ENCODE results near the gene NDUFV1. TPM values are rescaled to one million over a fixed set of nuclear protein-coding genes. Genes with fewer than 3 reads are reported as not detected.
"Not testable (repeated sequence)": the region's sequence is repeated elsewhere in the genome, so short reads cannot be mapped to it uniquely, and the experiment has no call there.

NDUFV1 gene
- total and polyA plus RNA-seq, 2 of the 4 experiments (the other 2 are of a cell fraction): 120 to 133 TPM

DNA sequence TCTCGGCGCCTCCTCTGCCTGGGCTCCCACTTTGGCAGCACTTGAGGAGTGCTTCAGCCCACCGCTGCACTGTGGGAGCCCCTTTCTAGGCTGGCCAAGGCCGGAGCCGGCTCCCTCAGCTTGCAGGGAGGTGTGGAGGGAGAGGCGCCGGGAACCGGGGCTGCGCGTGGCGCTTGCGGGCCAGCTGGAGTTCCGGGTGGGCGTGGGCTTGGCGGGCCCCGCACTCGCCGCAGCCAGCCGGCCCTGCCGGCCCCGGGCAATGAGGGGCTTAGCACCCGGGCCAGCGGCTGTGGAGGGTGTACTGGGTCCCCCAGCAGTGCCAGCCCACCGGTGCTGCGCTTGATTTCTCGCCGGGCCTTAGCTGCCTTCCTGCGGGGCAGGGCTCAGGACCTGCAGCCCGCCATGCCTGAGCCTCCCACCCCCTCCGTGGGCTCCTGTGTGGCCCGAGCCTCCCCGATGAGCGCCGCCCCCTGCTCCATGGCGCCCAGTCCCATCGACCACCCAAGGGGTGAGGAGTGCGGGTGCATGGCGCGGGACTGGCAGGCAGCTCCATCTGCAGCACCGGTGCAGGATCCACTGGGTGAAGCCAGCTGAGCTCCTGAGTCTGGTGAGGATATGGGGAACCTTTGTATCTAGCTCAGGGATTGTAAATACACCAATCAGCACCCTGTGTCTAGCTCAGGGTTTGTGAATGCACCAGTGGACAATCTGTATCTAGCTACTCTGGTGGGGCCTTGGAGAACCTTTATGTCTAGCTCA is 12.3 kb downstream of the NDUFV1 start:
- WGBS, 2 experiments (ENCODE audit: extremely low coverage in 2 of 2, insufficient read length in 1 of 2): 82% methylated on average over 6 of the region's 40 CpGs; no CpG with 5 or more reads in 1 of the 2 experiments
- intact Hi-C loops (cut with micrococcal nuclease); POLR2A ChIA-PET (ENCODE audit: unreplicated experiment): not testable (repeated sequence)

DNA sequence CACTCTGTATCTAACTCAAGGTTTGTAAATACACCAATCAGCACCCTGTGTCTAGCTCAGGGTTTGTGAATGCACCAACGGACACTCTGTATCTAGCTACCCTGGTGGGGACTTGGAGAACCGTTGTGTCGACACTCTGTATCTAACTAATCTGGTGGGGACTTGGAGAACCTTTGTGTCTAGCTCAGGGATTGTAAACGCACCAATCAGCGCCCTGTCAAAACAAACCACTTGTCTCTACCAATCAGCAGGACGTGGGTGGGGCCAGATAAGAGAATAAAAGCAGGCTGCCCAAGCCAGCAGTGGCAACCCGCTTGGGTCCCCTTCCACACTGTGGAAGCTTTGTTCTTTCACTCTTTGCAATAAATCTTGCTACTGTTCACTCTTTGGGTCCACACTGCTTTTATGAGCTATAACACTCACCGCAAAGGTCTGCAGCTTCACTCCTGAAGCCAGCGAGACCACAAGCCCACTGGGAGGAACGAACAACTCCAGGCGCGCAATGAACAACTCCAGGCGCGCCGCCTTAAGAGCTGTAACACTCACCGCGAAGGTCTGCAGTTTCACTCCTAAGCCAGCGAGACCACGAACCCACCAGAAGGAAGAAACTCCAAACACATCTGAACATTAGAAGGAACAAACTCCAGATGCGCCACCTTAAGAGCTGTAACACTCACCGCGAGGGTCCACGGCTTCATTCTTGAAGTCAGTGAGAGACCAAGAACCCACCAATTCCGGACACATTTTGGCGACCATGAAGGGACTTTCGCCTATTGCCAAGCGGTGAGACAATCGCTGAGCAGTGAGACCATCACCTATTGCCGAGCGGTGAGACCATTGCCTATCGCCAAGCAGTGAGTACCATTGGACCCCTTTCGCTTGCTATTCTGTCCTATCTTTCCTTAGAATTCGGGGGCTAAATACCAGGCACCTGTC is 13.2 kb downstream of the NDUFV1 start:
- intact Hi-C loops (cut with micrococcal nuclease); H4K5ac ChIP-seq (ENCODE audit: low read depth, low read length); H3K4ac ChIP-seq (ENCODE audit: low read depth, low read length); BruUV-seq (replicated peaks); H3K9me3 ChIP-seq (ENCODE audit: control insufficient read depth, insufficient read depth, low read length); H3K27ac ChIP-seq (ENCODE audit: insufficient read depth, low read length); H2BK5ac ChIP-seq (ENCODE audit: low read depth, low read length, poor library complexity, severe bottlenecking); H2AFZ ChIP-seq (replicated peaks; ENCODE audit: low read length, poor library complexity); H2AK9ac ChIP-seq (replicated peaks; ENCODE audit: low read depth, low read length, poor library complexity); H3K36me3 ChIP-seq (ENCODE audit: control insufficient read depth, insufficient read depth, low read length); H3K18ac ChIP-seq (ENCODE audit: low read depth, low read length); H4K91ac ChIP-seq (ENCODE audit: insufficient read depth, low read depth, low read length); H2BK20ac ChIP-seq (ENCODE audit: low read depth, low read length); H3K23ac ChIP-seq (ENCODE audit: low read depth, low read length); H3K9me1 ChIP-seq (ENCODE audit: insufficient read depth, low read length); H3K4me1 ChIP-seq (ENCODE audit: control insufficient read depth, insufficient read depth, low read length); DNase-seq; H3K14ac ChIP-seq (replicated peaks; ENCODE audit: low read depth, low read length); H3K4me3 ChIP-seq (ENCODE audit: insufficient read depth, low read depth, low read length); ATAC-seq (ENCODE audit: low read depth); H3K9ac ChIP-seq (ENCODE audit: low read depth, low read length); dilution Hi-C loops (cut with HindIII; ENCODE audit: low sequenced_read_pairs, unreplicated experiment); H4K20me1 ChIP-seq (ENCODE audit: insufficient read depth, low read length); H3K56ac ChIP-seq (ENCODE audit: extremely low read depth, insufficient read depth, low read length); H4K8ac ChIP-seq (ENCODE audit: low read depth in 2 of 2, low read length in 2 of 2); POLR2A ChIA-PET (ENCODE audit: unreplicated experiment); H2BK15ac ChIP-seq (ENCODE audit: low read depth, low read length); H3K79me1 ChIP-seq (ENCODE audit: low read depth in 1 of 2, low read length in 2 of 2); H3K4me2 ChIP-seq (ENCODE audit: low read depth, low read length); H2BK120ac ChIP-seq (ENCODE audit: low read depth, low read length); in situ Hi-C loops (cut with MboI; ENCODE audit: low sequenced_read_pairs); H2AK5ac ChIP-seq (ENCODE audit: low read depth, low read length): not testable (repeated sequence)
- peaks cover 20% of the 10 kb centered on the region for H3K27me3 ChIP-seq (ENCODE audit: control insufficient read depth, insufficient read depth, low read length)
- 91% methylated on average over 12 of the region's 33 CpGs; no CpG with 5 or more reads in 1 of the 2 experiments for WGBS, 2 experiments (ENCODE audit: extremely low coverage in 2 of 2, insufficient read length in 1 of 2)
- CTCF ChIA-PET: interaction anchor here (1.4 kb wide), 1 partner anchor 8 kb away, joined by 3 read pairs; no protein-coding TSS in a partner anchor

More for the DNA sequence above, 12.3 kb downstream of the NDUFV1 start:
- H3K18ac ChIP-seq (ENCODE audit: low read depth, low read length); H3K4me2 ChIP-seq (ENCODE audit: low read depth, low read length); H2AK9ac ChIP-seq (replicated peaks; ENCODE audit: low read depth, low read length, poor library complexity); H2AK5ac ChIP-seq (ENCODE audit: low read depth, low read length); BruUV-seq (replicated peaks); H3K9me1 ChIP-seq (ENCODE audit: insufficient read depth, low read length); H4K5ac ChIP-seq (ENCODE audit: low read depth, low read length); H4K8ac ChIP-seq (ENCODE audit: low read depth in 2 of 2, low read length in 2 of 2); H2BK120ac ChIP-seq (ENCODE audit: low read depth, low read length); ATAC-seq (ENCODE audit: low read depth); H3K4ac ChIP-seq (ENCODE audit: low read depth, low read length); H3K79me1 ChIP-seq (ENCODE audit: low read depth in 1 of 2, low read length in 2 of 2); H3K36me3 ChIP-seq (ENCODE audit: control insufficient read depth, insufficient read depth, low read length); H3K9me3 ChIP-seq (ENCODE audit: control insufficient read depth, insufficient read depth, low read length); H2BK15ac ChIP-seq (ENCODE audit: low read depth, low read length); H4K20me1 ChIP-seq (ENCODE audit: insufficient read depth, low read length); H3K4me1 ChIP-seq (ENCODE audit: control insufficient read depth, insufficient read depth, low read length); H3K9ac ChIP-seq (ENCODE audit: low read depth, low read length); in situ Hi-C loops (cut with MboI; ENCODE audit: low sequenced_read_pairs); H2BK5ac ChIP-seq (ENCODE audit: low read depth, low read length, poor library complexity, severe bottlenecking); H4K91ac ChIP-seq (ENCODE audit: insufficient read depth, low read depth, low read length); H3K4me3 ChIP-seq (ENCODE audit: insufficient read depth, low read depth, low read length); H3K14ac ChIP-seq (replicated peaks; ENCODE audit: low read depth, low read length); H3K56ac ChIP-seq (ENCODE audit: extremely low read depth, insufficient read depth, low read length); DNase-seq; H3K23ac ChIP-seq (ENCODE audit: low read depth, low read length); H2BK20ac ChIP-seq (ENCODE audit: low read depth, low read length); H3K27ac ChIP-seq (ENCODE audit: insufficient read depth, low read length); H2AFZ ChIP-seq (replicated peaks; ENCODE audit: low read length, poor library complexity); dilution Hi-C loops (cut with HindIII; ENCODE audit: low sequenced_read_pairs, unreplicated experiment): not testable (repeated sequence)
- CTCF ChIA-PET: interaction anchor here (1.4 kb wide), 1 partner anchor 9 kb away, joined by 3 read pairs; no protein-coding TSS in a partner anchor
- peaks cover 20% of the 10 kb centered on the region for H3K27me3 ChIP-seq (ENCODE audit: control insufficient read depth, insufficient read depth, low read length)
